Hepatocyte (in vitro differentiated cells): ENCODE measurements around the gene SUSD3.

ENCODE experiments used
- EZH2 ChIP-seq: fragments of 200-600 bp; sonication (generic); IDR thresholded peaks from 2 replicates; pipeline ENCODE4 v1.6.1; 2016; ENCODE audit warnings: antibody characterized with exemption, mild to moderate bottlenecking, borderline replicate concordance
- EZH2phosphoT487 ChIP-seq: fragments of 200-600 bp; sonication (generic); IDR thresholded peaks from one replicate; pipeline ENCODE4 v1.6.1; 2018; ENCODE audit warnings: antibody characterized with exemption, mild to moderate bottlenecking, low read depth, moderate library complexity; ENCODE audit not compliant: unreplicated experiment, severe bottlenecking
- TF ChIP-seq, protein P1 (sequence below): fragments of 200-600 bp; sonication (generic); IDR thresholded peaks from 2 replicates; pipeline ENCODE4 v1.5.1; 2016; ENCODE audit warnings: antibody characterized with exemption, mild to moderate bottlenecking; ENCODE audit not compliant: poor library complexity

DNA sequence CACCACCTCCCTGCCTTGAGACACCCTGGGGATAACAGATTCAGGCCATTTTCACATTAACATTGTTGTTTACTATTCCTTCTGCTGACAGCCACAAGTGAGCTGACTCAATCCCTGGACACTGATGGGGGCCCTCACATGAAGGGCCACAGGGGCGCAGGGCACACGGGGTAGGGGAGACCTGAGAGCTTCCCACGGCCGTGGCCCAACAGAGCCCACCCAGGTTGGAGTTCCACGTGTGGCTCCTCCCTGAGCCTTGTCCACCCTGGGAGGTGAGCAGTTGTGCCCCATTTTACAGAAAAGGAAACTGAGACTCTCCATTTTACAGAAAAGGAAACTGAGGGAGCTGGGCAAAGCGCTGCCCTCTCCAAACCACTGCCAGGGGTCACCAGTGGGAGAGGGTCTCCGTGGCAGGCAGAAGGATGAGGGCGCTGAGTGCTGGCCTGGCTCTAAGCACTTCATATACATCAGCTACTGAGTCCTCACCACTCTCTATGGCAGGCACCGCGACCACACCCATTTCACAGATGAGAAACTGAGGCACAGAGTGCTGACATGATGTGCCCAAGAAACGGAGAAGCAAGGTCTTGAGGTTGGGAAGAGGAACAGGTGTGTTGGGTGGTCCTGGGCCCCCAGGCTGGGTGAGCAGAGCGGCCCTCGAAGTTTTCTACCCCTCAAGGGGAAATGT is 73.2 kb downstream of the SUSD3 start:
- TF ChIP-seq EZH2 (no peak), EZH2phosphoT487 (no peak)
- TF ChIP-seq, protein P1, sequence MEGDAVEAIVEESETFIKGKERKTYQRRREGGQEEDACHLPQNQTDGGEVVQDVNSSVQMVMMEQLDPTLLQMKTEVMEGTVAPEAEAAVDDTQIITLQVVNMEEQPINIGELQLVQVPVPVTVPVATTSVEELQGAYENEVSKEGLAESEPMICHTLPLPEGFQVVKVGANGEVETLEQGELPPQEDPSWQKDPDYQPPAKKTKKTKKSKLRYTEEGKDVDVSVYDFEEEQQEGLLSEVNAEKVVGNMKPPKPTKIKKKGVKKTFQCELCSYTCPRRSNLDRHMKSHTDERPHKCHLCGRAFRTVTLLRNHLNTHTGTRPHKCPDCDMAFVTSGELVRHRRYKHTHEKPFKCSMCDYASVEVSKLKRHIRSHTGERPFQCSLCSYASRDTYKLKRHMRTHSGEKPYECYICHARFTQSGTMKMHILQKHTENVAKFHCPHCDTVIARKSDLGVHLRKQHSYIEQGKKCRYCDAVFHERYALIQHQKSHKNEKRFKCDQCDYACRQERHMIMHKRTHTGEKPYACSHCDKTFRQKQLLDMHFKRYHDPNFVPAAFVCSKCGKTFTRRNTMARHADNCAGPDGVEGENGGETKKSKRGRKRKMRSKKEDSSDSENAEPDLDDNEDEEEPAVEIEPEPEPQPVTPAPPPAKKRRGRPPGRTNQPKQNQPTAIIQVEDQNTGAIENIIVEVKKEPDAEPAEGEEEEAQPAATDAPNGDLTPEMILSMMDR = no peak
